ENCODE results near the gene SCGB1D1.
"Not testable (repeated sequence)": the region's sequence is repeated elsewhere in the genome, so short reads cannot be mapped to it uniquely, and the experiment has no call there.

The SCGB1D1 gene

DNA sequence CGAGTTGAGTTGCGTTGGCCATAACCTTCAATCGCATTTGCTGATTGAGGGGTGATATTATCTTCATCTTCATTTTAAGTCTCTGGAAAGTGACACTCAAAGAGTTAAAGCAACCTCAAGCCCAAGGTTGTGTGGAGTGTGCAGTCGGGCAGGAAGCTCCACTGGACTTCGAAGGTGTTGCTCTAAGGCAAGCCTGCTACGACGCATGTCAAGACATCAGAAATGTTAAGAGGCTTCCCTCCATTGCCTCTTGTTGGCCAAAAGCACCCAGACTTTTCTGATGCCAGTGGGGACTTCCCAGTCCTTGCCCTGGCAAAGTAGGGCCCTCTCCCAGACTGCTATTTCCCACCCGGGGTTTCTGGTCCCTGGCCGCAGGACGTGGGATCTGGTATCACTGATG is 23.6 kb upstream of the SCGB1D1 start:
- DNase-seq (ENCODE audit: low read depth in 2 of 2): no peak

DNA sequence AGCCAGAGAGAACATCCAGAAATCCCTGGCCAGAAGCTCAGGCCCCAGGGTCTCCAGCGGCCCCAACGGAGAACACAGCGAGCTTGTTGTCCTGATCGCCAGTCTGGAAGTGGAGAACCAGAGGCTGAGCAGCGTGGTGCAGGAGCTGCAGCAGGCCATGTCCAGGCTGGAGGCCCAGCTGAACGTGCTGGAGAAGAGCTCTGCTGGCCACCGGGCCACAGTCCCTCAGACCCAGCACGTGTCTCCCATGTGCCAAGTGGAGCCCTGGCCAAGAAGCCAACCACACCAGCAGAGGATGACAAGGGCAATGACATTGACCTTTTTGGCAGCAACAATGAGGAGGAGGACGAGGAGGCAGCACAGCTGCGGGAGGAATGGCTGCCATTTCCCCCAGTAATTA is 20.6 kb upstream of the SCGB1D1 start:
- no peak for DNase-seq (ENCODE audit: low read depth in 2 of 2)

GRCh38 chr11:62169935-62170334 is 20.1 kb upstream of the SCGB1D1 start:
- no peak for DNase-seq (ENCODE audit: low read depth in 2 of 2)

GRCh38 chr11:62171261-62171723 is 18.7 kb upstream of the SCGB1D1 start:
- DNase-seq (ENCODE audit: low read depth in 2 of 2): peak; percentile 54 to 60

DNA sequence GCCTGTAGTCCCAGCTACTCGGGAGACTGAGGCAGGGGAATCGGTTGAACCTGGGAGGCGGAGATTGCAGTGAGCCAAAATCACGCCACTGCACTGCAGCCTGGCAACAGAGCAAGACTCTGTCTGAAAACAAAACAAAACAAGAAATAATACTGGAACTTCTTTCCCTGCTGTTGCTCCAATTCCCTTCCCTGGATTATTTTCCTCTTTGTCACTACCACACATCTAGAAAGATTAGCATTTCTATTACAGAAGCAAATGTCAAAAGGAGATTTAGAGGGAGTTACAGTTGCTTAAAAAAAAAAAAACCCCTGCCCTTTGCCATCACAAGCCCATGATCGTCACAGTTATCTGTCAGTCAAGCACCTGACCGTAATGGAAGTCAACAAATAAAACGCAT is 17.7 kb upstream of the SCGB1D1 start:
- DNase-seq (ENCODE audit: low read depth in 2 of 2): no peak

DNA sequence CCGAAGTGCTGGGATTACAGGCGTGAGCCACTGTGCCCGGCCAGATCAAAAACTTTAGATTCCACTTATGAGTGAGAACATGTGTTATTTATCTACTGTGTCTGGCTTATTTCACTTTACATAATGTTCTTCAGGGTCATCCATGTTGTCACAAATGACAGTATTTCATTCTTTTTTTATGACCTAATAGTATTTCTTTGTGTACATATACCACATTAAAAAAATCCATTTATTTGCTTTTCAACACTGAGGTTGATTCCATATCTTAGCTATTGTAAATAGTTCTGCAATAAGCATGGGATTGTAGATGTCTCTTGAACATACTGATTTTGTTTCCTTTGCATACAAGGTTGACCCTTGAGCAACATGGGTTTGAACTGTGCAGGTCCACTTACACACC is 13.2 kb upstream of the SCGB1D1 start:
- no peak for DNase-seq (ENCODE audit: low read depth in 2 of 2)

DNA sequence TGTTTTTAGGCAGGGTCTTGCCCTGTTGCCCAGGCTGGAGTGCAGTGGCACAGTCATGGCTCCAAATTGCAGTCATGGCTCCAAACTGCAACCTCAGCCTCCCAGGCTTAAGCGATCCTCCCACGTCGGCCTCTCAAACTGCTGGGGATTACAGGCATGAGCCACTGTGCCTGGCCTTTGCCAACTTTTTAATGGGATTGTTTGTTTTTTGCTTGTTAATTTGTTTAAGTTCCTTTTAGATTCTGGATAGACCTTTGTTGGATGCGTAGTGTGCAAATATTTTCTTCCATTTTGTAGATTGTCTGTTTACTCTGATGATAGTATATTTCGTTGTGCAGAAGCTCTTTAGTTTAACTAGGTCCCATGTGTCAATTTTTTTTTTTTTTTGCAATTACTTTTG is 10.0 kb upstream of the SCGB1D1 start:
- no peak for DNase-seq (ENCODE audit: low read depth in 2 of 2)

DNA sequence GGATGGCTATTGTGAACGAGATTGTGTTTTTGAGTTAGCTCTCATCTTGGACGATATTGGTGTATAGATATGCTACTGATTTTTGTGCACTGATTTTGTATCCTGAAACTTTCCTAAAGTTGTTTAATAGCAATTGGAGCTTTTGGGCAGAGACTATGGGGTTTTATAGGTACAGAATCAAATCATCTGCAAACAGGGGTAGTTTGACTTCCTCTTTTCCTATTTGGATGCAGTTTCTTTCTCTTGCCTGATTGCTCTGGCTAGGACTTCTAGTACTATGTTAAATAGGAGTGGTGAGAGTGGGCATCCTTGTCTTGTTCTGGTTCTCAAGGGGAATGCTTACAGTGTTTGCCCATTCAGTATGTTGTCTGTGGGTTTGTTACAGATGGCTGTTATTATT is 8.9 kb upstream of the SCGB1D1 start:
- no peak for DNase-seq (ENCODE audit: low read depth in 2 of 2)

DNA sequence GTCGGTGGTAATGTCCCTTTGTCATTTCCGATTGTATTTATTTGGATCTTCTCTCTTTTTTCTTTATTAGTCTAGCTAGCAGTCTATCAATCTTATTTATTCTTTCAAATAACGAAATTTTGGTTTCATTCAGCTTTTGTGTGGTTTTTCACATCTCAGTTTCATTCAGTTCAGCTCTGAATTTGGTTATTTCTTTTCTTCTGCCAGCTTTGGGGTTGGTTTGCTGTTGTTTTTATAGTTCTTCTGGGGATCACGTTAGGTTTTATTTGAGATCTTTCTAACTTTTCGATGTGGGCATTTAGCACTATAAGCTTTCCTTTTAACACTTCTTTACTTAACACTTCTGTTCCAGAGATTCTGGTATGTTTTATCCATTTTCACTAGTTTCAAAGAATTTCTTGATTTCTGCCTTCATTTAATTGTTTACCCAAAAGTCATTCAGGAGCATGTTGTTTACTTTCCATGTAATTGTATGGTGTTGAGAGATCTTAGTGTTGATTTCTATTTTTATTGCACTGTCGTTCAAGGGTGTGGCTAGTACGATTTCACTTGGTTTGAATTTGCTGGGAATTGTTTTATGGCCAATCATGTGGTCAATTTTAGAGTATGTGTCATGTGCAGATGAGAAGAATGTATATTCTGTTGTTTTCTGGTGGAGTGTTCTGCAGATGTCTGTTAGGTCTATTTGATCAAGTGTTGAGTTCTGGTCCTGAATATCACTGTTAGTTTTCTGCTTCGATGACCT is 7.7 kb upstream of the SCGB1D1 start:
- DNase-seq (ENCODE audit: low read depth in 2 of 2): no peak

DNA sequence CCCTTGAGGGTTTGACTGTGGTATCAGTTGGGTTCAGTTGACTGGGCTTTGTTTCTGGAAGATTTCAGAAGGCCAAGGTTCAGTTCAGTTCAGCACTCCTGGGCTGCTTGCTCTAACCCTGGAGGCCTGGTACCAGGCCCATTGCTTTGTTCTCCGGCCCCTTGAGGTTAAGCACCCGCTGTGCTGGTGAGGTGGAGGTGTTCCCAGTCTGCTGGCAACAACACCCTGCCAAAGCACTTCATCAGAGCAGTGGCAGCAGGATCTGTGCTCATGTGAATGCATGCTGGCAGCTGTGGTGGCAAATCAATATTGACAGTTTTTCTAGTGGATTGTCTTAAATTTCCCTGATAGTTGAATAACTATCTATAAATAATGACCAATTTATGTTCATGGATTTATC is 3.8 kb upstream of the SCGB1D1 start:
- no peak for DNase-seq (ENCODE audit: low read depth in 2 of 2)

DNA sequence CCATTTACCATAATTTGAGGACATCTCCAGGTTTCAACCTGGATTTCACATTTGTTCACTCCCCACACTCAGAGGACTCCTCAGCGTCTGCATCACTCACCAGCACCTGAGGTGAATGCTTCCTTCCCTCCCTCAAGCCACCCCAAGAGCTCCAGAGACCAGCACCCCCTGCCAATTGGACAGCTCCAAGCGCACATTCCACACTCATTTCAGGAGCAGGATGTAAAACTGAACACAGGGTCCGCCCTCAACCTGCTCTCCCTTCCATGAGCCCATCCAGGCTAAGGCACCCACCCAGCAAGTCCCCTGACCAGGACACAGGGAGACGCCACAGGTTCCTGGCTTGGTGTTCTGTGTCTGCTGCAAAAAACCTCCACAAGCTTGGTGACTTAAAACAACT is 3.9 kb downstream of the SCGB1D1 start:
- no peak for DNase-seq (ENCODE audit: low read depth in 2 of 2)

DNA sequence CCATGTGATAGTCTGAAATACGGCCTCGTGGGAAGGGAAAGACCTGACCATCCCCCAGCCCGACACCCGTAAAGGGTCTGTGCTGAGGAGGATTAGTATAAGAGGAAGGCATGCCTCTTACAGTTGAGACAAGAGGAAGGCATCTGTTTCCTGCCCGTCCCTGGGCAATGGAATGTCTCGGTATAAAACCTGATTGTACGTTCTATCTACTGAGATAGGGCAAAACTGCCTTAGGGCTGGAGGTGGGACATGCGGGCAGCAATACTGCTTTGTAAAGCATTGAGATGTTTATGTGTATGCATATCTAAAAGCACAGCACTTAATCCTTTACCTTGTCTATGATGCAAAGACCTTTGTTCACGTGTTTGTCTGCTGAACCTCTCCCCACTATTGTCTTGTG is 5.0 kb downstream of the SCGB1D1 start:
- DNase-seq (ENCODE audit: low read depth in 2 of 2): not testable (repeated sequence)

DNA sequence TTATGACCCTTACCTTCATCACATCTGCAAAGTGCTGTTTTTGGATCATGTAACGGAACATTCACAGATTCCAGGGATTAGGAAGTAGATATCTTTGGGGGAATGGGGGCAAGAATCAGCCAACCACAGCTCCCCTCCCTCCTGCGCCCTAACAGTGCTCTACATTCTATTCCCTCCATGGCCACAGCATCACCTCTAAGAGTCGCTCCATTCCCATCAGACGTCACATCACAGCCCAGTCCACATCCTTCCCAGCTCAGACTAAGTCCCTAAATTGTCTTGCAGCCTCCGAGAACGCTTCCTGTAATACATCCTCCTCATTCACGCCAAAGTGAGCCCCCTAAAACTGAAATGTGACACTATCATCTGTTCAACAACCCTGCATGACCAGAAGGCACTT is 5.9 kb downstream of the SCGB1D1 start:
- DNase-seq (ENCODE audit: low read depth in 2 of 2): no peak

GRCh38 chr11:62197400-62197799 is 7.4 kb downstream of the SCGB1D1 start:
- not testable (repeated sequence) for DNase-seq (ENCODE audit: low read depth in 2 of 2)

DNA sequence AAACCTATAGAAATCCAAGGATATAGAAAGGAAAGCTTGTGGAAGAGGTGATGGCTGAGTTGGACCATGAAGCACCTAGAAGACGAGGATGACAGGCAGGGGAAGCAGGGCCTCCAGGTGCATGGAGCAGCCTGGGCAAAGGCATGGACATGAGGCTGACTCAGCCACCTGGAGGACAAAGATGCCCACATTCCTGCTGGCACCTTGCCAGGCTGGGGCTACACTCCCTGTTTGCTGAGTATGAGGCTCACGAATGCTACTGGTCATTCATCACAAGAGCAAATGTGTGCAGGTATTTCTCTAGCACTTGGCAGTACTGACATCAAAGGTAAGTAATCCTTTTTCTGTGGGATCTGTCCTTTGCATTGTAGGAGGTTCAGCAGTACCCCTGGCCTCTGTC is 11.4 kb downstream of the SCGB1D1 start:
- DNase-seq (ENCODE audit: low read depth in 2 of 2): no peak

DNA sequence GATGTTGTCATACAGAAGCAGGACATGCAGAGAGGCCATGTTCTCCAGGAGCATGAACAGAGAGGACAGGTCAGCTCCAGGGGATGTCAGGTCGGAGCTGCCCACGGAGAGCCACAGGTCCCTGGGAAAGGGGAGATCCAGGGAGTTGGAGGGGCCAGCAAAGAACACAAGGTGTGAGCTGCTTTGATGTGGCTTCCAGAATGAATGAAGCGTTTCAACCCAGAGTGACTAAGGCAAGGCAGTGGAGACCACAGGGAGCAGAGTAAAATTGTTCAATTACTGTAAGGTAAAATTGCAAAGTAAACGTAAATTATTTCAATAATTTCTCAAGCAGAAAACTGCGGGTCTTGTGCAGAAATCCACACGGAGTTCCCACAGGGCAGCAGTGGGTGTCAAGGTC is 12.9 kb downstream of the SCGB1D1 start:
- DNase-seq (ENCODE audit: low read depth in 2 of 2): no peak

- DNase-seq (ENCODE audit: low read depth in 2 of 2): no peak
Observed at GRCh38 chr11:62204430-62204829, 14.4 kb downstream of the SCGB1D1 start.

GRCh38 chr11:62205441-62205840 is 15.4 kb downstream of the SCGB1D1 start:
- no peak for DNase-seq (ENCODE audit: low read depth in 2 of 2)

DNA sequence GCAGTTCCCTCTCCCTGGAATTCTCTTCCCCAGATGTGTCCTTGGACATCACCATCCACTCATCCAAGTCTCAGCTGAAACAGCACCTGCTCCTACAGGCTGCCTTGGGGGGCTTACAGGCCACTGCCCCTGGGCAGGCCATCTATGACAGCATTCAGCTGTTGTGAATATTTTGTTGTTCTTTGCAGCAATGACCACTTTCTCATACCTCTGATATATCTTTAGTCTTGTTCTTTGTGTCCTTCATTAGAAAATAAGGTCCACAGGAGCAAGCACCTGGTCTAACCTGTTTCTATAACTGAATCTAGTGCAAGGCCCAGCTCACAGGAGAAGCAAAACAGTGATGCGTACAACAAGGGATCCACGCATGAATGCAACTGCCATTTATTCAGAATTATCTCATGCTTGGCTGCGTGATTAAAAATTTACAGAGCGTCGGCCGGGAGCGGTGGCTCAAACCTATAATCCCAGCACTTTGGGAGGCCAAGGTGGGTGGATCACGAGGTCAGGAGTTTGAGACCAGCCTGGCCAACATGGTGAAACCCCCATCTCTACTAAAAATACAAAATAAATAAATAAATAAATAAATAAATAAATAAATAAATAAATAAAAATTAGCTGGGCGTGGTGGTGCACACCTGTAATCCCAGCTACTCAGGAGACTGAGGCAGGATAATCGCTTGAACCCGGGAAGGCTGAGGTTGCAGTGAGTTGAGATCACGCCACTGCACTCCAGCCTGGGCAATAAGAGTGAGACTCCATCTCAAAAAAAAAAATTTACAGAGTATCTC is 16.5 kb downstream of the SCGB1D1 start:
- DNase-seq (ENCODE audit: low read depth in 2 of 2): not testable (repeated sequence)

DNA sequence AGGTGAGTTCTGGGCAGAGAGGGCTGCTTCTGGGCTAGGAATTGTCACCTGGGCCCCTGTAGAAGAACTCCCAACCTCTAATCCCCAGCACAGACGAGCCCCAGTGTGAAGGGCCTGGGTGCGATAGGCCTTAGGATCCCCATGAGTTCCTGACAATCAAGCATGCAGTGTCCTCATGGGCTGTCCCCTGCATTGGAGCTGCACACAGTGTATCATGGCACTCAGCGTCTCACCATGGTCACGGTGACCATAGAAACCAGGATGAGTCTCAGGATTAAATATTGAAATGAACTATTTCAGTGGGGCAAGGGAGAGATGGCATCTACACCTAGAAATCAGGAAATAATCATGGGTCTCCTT is 18.7 kb downstream of the SCGB1D1 start:
- DNase-seq (ENCODE audit: low read depth in 2 of 2): no peak

- no peak for DNase-seq (ENCODE audit: low read depth in 2 of 2)
Observed at GRCh38 chr11:62217191-62217748, 27.3 kb downstream of the SCGB1D1 start.

DNA sequence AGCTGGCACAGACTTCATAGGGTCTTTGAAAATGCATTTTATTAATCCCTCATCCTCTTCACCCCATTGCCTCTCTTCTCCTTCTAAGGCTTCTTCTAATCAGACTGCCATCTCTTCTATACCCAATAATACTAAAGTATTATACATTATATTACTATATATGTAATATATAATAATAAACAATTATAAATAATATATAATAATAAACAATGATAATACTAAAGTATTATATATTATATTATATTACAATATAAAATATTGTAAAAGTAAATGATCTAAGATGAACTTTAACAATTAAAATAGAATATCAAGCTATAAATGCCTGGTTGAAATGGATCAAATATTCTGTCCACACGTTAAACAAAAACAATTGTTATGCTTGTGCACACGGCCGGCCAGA is 31.5 kb downstream of the SCGB1D1 start:
- no peak for DNase-seq (ENCODE audit: low read depth in 2 of 2)

GRCh38 chr11:62223095-62223494 is 33.1 kb downstream of the SCGB1D1 start:
- no peak for DNase-seq (ENCODE audit: low read depth in 2 of 2)

Data from stimulated activated CD4-positive, alpha-beta T cell treated with anti-CD3 and anti-CD28 coated beads, Interleukin-1b, Interleukin-23, amount 100 ng/mL, for 4 hours (primary cell).